ENCODE measurements around the gene LITAF.
"Not testable (repeated sequence)": the region's sequence is repeated elsewhere in the genome, so short reads cannot be mapped to it uniquely, and the experiment has no call there.

The LITAF gene

DNA sequence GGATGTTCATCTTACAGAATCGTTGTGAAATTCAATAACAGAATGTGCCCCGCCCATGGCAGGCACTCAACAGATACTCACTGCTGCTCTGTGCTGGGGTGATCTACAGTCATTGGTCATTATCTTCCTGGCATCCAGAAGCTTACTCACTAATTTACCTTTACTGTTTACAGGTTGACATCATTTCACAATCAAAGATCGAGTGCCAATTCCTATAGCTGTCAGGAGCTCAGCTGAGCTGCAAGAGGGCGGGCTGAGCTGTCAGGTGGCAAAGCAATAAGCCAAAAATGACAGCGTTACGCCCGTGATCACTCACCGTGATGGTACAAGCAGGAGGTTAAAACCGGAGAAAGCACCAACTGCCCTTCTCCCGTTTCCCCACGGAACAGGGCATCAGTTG, 51.2 kb downstream of the LITAF start:
- H3K4me3 Mint-ChIP-seq: no peak overlapping the region
- no peaks in the 10 kb centered on the region for H3K36me3 Mint-ChIP-seq
- no peak overlapping the region for H3K27ac Mint-ChIP-seq
- no peaks in the 10 kb centered on the region for H3K9me3 Mint-ChIP-seq
- H3K4me1 Mint-ChIP-seq: peaks cover 27% of the 10 kb centered on the region
- H3K27me3 Mint-ChIP-seq: no peaks in the 10 kb centered on the region

DNA sequence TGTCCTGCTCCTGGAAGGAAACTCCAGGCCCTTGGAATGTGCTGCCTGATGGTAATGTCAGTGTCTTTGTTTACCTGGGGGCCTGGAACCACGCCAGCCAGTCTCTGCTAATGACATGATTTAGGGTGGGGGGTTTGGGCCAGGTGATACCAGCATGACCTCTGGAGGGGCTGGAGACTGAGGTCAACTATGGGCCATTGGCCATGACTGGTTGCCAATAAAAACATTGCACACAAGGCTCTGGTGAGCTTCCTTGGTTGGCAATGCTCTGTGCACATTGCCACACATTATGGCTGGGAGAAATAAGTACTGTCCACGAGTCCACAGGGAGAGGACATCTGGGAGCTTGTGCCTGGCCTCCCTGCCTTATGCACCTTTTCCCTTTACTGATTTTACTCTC, 52.5 kb downstream of the LITAF start:
- no peak overlapping the region for H3K4me3 Mint-ChIP-seq
- H3K36me3 Mint-ChIP-seq: no peaks in the 10 kb centered on the region
- H3K27me3 Mint-ChIP-seq: no peaks in the 10 kb centered on the region
- H3K4me1 Mint-ChIP-seq: peaks cover 17% of the 10 kb centered on the region
- H3K27ac Mint-ChIP-seq: no peak overlapping the region
- H3K9me3 Mint-ChIP-seq: no peaks in the 10 kb centered on the region

DNA sequence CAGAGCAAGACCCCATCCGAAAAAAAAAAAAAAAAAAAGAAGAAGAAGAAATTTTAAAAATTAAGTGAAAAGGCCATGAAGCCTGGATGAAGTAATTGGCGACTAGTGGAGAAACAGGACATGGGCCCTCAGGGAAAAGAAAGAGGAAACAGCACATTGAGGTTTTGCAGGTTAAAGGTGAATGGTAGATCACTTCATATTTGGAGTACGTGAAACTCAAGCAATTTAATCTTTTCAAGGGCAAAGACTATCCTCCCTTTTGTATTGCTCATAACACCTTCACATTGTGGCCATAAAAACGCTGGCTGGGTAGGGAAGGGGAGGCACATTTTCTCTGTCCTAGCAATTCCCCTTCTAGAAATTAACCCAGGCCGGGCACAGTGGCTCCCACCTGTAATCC, 53.1 kb downstream of the LITAF start:
- H3K9me3 Mint-ChIP-seq: no peaks in the 10 kb centered on the region
- H3K27ac Mint-ChIP-seq: no peak overlapping the region
- H3K4me1 Mint-ChIP-seq: peaks cover 13% of the 10 kb centered on the region
- H3K27me3 Mint-ChIP-seq: no peaks in the 10 kb centered on the region
- H3K4me3 Mint-ChIP-seq: no peak overlapping the region
- H3K36me3 Mint-ChIP-seq: no peaks in the 10 kb centered on the region

DNA sequence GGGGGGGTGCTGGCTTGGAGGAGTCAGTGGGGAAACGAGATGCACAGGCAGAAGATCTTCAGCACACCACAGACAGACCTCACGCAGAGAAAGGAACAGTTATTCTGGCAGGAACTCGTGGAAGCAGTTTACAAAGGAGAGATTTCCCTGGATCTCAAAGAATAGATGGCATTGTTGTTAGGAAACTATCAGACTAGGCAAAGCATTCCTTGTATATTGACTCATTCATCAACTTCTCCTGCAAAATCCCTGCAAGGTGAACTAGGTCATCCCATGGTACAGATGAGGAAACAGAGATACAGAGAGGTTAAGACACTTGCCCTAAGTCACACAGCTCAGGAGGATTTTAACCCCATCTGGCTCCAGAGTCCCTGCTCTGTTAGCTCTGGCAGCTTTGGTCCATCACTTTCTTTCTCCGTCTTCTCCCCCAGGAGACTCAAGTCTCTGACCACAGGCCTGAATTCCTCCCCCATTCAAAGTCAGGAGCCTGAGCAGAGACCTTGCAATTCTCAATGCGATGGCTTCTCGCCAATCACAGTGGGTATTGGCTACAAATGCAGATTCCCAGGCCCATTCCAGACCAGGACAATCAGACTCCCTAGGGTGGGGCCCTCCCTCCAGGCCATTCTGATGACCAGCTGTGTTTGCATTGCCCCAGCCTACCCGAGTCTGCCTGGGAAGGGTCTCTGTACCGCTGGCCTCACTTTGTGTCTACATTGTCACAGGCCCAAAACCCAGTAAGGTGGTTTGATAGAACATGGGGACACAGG, 56.4 kb downstream of the LITAF start:
- H3K36me3 Mint-ChIP-seq: no peaks in the 10 kb centered on the region
- H3K27ac Mint-ChIP-seq: no peak overlapping the region
- no peak overlapping the region for H3K4me3 Mint-ChIP-seq
- peaks cover 11% of the 10 kb centered on the region for H3K4me1 Mint-ChIP-seq
- H3K27me3 Mint-ChIP-seq: no peaks in the 10 kb centered on the region
- no peaks in the 10 kb centered on the region for H3K9me3 Mint-ChIP-seq

DNA sequence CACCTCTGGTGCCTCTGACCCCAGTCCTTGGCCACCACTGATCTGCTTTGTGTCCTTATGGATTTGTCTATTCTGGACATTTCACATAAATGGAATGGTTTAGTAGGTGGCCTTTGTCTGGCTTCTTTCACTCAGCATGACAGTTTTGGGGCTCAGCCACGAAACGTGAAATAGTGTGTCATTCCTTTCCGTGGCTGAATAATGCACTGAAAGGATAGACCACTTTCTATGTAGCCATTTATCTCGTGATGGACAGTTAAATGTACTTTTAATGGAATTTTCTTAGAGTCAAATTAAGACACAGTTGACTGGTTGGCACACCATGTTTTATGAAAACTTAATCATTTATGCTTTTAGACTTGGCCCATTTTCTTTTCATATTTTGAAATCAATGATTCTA, 57.4 kb downstream of the LITAF start:
- Mint-ChIP-seq H3K36me3 (no peaks in the 10 kb centered on the region), H3K4me1 (peaks cover 8% of the 10 kb centered on the region), H3K27ac (no peak overlapping the region), H3K27me3 (no peaks in the 10 kb centered on the region), H3K9me3 (no peaks in the 10 kb centered on the region), H3K4me3 (no peak overlapping the region)

DNA sequence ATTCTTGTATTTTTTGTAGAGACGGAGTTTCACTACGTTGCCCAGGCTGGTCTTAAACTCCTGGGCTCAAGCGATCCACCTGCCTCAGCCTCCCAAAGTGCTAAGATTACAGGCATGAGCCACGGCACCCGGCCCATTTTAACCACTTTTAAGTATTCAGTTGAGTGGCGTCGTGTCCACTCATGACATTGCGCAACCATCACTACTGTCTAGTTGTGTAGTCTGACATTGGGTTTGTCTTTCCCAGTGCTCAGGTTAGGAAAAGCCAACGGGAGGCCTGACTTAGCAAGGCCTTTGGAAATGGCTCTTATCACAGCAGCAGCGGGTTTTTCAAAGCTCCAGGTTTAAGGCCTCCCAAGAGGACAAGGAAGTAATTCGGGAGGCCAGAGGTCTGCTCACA, 58.7 kb downstream of the LITAF start:
- Mint-ChIP-seq H3K27me3 (no peaks in the 10 kb centered on the region), H3K27ac (no peak overlapping the region), H3K36me3 (no peaks in the 10 kb centered on the region), H3K9me3 (no peaks in the 10 kb centered on the region), H3K4me3 (no peak overlapping the region), H3K4me1 (peaks cover 8% of the 10 kb centered on the region)

DNA sequence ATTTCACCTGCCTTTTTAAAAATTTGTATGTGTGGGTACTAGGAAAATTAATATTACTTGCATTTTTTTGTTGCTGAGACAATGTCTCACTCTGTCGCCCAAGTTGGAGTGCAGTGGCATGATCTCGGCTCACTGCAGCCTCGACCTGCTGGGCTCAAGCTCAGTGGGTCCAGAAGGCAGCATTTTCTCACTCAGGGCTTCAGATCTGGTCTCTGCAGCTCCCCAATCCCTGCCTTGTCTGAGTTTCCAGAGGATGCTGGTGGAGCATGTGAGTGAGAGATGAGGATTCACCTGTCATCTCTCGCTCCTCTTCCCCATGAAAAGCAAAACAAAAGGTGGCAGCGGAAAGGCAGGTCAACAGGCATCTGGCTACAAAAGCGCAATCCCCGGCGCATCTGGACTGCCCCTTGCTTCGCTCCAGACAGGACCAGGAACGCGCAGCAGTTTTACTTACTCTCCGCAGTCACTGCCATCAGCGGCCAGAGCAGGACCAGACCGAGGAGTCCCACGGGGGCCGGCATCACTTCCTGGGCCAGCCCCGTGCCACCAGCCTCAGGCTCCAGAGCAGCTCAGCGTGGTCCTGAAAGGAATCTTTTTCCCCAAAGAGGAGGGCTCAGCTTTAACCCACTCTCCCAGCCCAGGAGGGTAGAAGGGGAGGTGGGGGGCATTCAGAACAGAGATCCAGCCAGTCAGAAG, 59.9 kb downstream of the LITAF start:
- H3K36me3 Mint-ChIP-seq: no peaks in the 10 kb centered on the region
- H3K27me3 Mint-ChIP-seq: no peaks in the 10 kb centered on the region
- no peaks in the 10 kb centered on the region for H3K4me1 Mint-ChIP-seq
- H3K27ac Mint-ChIP-seq: no peak overlapping the region
- no peaks in the 10 kb centered on the region for H3K9me3 Mint-ChIP-seq
- no peak overlapping the region for H3K4me3 Mint-ChIP-seq

DNA sequence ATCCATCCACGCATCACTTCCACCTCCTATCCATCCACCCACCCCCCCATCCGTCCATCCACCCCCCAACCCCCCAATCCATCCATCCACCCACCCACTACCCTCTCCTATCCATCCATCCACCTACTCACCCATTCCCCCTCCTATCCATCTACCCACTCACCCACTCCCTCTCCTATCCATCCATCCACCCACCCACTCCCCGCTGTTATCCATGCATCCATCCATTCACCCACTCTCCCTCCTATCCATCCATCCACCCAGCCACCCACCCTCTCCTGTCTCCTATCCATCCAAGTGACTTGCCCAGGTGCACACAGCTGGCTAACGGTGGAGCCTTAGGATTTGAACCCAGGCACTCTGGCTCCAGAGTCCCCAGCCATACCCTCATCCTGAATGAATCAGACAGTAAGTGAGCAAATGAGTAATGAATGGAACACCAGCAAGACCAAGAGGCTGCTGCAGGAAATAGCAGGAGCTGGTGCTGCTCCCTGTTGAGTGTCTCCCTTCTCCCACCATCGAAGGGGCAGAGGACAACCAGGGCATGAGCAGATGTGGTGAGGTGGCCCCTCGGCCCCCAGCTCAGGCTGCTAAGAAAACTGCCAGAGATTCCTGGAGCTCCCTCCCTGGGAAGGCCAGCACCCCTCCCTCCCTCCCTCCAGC, 62.5 kb downstream of the LITAF start:
- peaks cover 2% of the 10 kb centered on the region for H3K36me3 Mint-ChIP-seq
- no peak overlapping the region for H3K27ac Mint-ChIP-seq
- no peaks in the 10 kb centered on the region for H3K4me1 Mint-ChIP-seq
- H3K4me3 Mint-ChIP-seq: no peak overlapping the region
- no peaks in the 10 kb centered on the region for H3K9me3 Mint-ChIP-seq
- no peaks in the 10 kb centered on the region for H3K27me3 Mint-ChIP-seq

DNA sequence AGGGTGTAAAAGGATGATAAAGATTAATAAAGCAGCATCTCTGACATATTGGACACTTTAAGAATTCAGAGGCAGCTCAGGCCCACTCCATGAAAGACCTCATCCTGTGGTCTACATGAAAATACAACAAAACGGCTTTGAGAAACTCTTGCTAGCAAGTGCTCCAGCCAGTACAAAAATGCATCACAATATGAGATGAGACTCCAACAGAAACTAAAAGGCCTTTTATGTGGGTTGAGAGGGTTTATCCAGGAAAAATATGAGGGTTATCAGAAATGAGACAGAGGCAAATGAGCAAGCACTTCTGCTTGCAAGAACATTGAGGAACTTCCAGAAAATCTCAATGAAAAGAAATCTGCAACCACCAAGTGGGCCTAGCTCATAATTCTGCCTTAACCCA, 65.7 kb downstream of the LITAF start:
- Mint-ChIP-seq H3K27ac (no peak overlapping the region), H3K9me3 (no peaks in the 10 kb centered on the region), H3K4me3 (no peak overlapping the region), H3K36me3 (peaks cover 2% of the 10 kb centered on the region), H3K27me3 (no peaks in the 10 kb centered on the region), H3K4me1 (no peaks in the 10 kb centered on the region)

DNA sequence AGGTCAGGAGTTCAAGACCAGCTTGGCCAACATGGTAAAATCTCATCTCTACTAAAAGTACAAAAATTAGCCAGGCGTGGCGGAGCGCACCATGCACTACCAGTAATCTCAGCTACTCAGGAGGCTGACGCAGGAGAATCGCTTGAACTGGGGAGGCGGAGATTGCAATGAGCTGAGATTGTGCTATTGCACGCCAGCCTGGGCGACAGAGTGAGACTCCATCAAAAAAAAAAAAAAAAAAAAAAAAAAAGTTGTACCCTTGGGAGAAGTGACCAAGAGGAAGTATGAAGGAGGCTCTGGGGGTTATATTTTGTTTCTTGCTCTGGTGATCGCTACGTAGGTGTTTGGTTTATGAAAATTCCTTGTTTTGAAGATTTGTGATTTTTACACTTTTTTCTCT, 66.3 kb downstream of the LITAF start:
- Mint-ChIP-seq H3K27ac (no peak overlapping the region), H3K4me1 (no peaks in the 10 kb centered on the region), H3K4me3 (no peak overlapping the region), H3K9me3 (no peaks in the 10 kb centered on the region), H3K36me3 (peaks cover 2% of the 10 kb centered on the region), H3K27me3 (no peaks in the 10 kb centered on the region)

DNA sequence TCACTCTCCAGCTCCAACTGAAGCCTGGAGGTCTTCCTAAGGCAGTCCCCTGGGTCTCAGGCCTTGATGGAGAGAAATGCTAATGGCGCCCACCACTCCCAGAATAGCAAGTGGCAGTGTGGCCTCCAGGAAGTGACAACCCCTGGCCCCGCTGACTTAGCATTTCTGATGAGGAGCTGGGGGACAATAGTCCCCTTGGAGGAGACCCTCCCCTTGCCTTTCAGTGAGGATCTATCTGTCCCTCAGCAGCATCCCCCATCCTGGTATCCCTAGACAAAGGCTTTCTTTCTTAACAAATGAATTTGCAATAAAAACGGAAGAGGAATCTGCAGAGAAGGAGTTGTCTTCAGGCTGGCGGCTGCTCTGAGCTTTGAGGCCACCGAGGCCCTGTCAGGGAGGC, 68.8 kb downstream of the LITAF start:
- H3K4me3 Mint-ChIP-seq: no peak overlapping the region
- H3K27ac Mint-ChIP-seq: no peak overlapping the region
- no peaks in the 10 kb centered on the region for H3K9me3 Mint-ChIP-seq
- peaks cover 2% of the 10 kb centered on the region for H3K36me3 Mint-ChIP-seq
- H3K27me3 Mint-ChIP-seq: no peaks in the 10 kb centered on the region
- no peaks in the 10 kb centered on the region for H3K4me1 Mint-ChIP-seq

DNA sequence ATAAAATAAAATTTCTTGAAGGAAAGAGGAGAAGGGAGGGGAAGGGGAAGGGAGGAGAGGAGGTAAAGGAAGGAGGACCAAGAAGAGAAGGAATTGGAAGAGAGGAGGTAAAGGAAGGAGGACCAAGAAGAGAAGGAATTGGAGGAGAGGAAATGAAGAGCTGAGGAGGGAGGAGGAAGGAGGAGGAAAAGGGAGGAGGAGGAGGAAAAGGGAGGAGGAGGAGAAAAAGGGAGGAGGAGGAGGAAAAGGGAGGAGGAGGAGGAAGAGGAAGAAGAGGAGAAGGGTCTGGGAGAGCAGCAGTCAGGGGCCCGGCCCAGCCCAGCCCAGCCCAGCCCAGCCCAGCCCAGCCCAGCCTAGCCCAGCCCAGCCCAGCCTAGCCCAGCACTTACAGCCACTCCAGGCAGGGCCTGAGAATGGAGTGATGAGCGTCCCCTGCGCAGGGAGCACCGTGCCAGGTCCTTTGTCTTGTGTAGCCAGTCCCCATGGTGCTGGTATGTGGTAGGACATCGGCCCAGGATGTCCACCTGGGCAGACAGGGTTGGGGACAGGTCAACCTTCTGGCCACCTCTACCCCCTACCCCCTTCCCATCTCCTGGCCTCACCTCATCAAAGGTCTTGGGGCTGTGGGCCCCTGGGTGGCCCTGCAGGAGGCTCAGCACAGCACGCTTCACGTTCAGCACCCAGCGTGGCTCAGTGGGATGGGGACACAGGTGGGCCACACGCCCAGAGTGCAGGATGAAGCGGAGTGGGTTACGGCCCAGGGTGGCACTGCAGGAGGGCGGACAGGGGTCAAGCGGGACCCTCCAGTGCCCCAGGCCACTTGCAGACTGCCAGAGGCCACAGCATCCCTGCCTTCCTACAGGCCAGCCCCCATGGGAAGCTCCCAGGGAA, 70.9 kb downstream of the LITAF start:
- no peaks in the 10 kb centered on the region for H3K36me3 Mint-ChIP-seq
- H3K27me3 Mint-ChIP-seq: no peaks in the 10 kb centered on the region
- H3K9me3 Mint-ChIP-seq: no peaks in the 10 kb centered on the region
- no peak overlapping the region for H3K27ac Mint-ChIP-seq
- H3K4me3 Mint-ChIP-seq: no peak overlapping the region
- H3K4me1 Mint-ChIP-seq: no peaks in the 10 kb centered on the region

DNA sequence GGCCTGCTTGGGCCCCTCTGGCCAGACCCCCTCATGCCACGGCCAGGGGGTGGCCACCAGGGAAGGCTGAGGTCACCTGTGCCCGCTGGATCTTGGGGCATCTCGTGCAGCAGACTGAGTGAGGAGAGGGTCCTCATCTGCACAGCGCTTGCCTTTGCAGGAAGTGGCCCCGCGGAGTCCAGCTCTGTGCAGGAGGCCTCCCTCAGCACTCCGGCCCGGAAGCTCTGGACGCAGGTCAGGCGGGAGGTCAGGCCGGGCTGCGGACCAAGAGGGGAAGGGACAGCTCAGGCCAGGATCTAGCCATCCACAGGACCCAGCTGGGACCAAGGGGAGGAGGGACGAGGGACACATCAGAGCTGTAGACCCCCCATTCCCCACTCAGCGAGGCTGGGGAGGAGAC, 72.4 kb downstream of the LITAF start:
- Mint-ChIP-seq H3K4me3 (no peak overlapping the region), H3K36me3 (no peaks in the 10 kb centered on the region), H3K27me3 (no peaks in the 10 kb centered on the region), H3K27ac (no peak overlapping the region), H3K9me3 (no peaks in the 10 kb centered on the region), H3K4me1 (no peaks in the 10 kb centered on the region)

DNA sequence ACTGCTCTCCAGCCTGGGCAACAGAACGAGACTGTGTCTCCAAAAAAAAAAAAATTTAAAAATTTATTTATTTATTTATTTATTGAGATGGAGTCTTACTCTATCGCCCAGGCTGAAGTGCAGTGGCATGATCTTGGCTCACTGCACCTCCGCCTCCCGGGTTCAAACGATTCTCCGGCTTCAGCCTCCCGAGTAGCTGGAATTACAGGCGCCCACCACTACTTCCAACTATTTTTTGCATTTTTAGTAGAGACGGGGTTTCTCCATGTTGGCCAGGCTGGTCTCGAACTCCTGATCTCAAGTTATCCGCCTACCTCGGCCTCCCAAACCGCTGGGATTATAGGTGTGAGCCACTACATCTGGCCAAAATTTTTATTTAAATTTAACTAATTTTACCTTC, 73.4 kb downstream of the LITAF start:
- H3K9me3 Mint-ChIP-seq, H3K36me3 Mint-ChIP-seq: not testable (repeated sequence)

DNA sequence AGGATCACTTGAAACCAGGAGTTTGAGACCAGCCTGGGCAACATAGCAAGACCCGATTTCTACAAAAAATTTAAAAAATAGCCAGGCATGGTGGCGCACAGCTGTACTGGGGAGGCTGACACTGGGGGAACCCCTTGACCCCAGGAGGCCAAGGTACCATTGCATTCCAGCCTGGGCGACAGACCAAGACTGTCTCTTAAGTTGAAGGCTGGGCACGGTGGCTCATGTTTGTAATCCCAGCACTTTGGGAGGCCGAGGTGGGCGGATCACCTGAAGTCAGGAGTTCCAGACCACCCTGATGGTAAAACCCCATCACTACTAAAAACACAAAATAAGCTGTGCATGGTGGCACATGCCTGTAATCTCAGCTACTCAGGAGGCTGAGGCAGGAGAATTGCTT, 74.9 kb downstream of the LITAF start:
- Mint-ChIP-seq H3K9me3 (no peaks in the 10 kb centered on the region), H3K27ac (no peak overlapping the region), H3K4me3 (no peak overlapping the region), H3K36me3 (no peaks in the 10 kb centered on the region), H3K4me1 (no peaks in the 10 kb centered on the region), H3K27me3 (no peaks in the 10 kb centered on the region)

More for the DNA sequence above, 73.4 kb downstream of the LITAF start:
- not testable (repeated sequence) for H3K4me1 Mint-ChIP-seq, H3K4me3 Mint-ChIP-seq, H3K27ac Mint-ChIP-seq, H3K27me3 Mint-ChIP-seq
